ENCODE results near the gene SMYD3.

- TF ChIP-seq CTCF (IDR thresholded peaks at IDR 0.05): no peak
- TF ChIP-seq POLR2AphosphoS5 (IDR thresholded peaks at IDR 0.05; ENCODE audit: low read depth, low read length): no peak
- no peak for TF ChIP-seq SIN3A (IDR thresholded peaks at IDR 0.05; ENCODE audit: borderline replicate concordance, insufficient read depth, low read depth, low read length)
- TF ChIP-seq REST (IDR thresholded peaks at IDR 0.05; ENCODE audit: insufficient read depth in 1 of 2, low read depth in 2 of 2, low read length in 1 of 2): no peak
Observed at GRCh38 chr1:246245541-246245940, 261.5 kb downstream of the SMYD3 start.

Measured in Panc1 (cell line).